Measurements from ENCODE around the gene NSG1. TPM values are rescaled to one million over a fixed set of nuclear protein-coding genes. Genes with fewer than 3 reads are reported as not detected.

The NSG1 gene
- total and polyA plus RNA-seq, 2 of the 8 experiments (the other 6 are each of a cell fraction or from before 2014, with no cell fraction given): 35.7 to 61.4 TPM

DNA sequence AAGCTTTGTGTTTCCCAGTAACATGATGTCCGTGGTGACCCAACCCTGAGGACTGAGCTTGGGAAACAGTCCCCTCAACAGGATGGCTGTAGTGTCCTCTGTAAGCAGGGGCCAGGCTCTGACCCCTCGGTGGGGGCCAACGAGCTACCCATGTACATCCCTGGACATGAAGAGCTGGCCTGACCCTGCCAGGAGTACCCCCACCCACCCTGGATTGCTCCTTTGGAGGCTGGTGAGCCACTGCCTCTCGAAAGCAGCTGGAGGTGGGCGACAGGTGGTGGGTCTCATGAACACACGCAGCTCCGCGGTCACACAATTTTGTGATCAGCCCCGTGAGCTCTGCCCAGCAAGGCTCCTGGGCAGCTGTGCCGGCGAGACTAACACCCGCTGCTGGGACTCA lies 33.5 kb downstream of the NSG1 start:
- 95% methylated on average over 12 of the region's 12 CpGs; no CpG with 5 or more reads in 1 of the 2 experiments for WGBS, 2 experiments (ENCODE audit: extremely low coverage in 1 of 2, insufficient coverage in 1 of 2, insufficient read length in 1 of 2, insufficient replicate concordance in 2 of 2, low coverage in 1 of 2, low lambda C conversion rate in 2 of 2, missing lambda C conversion rate in 1 of 2)
- no peak overlapping the region for H2BK5ac ChIP-seq (ENCODE audit: low read depth, low read length)
- no peak for DNase-seq (ENCODE audit: low read depth in 1 of 2, low spot score in 2 of 2)
- peaks cover 3 to 19% (median 13%) of the 10 kb centered on the region in 4 experiments; a peak in 6 of 8 replicates for H3K36me3 ChIP-seq (ENCODE audit: control insufficient read depth in 2 of 4, insufficient read depth in 4 of 4, low read length in 3 of 4)
- no peak overlapping the region for H3K18ac ChIP-seq (ENCODE audit: extremely low read depth, low read length)
- no peak overlapping the region for H3K4me3 ChIP-seq (ENCODE audit: extremely low read depth in 1 of 4, insufficient read depth in 2 of 4, low read depth in 3 of 4, low read length in 4 of 4)
- H3K27me3 ChIP-seq (replicated peaks in 1 of 4; ENCODE audit: control insufficient read depth in 3 of 4, extremely low read depth in 1 of 4, insufficient read depth in 3 of 4, low read length in 3 of 4): no peaks in the 10 kb centered on the region
- H3K23ac ChIP-seq (ENCODE audit: insufficient read length): no peak overlapping the region
- no peak overlapping the region for H3K9ac ChIP-seq (replicated peaks in 1 of 4; ENCODE audit: extremely low read depth in 1 of 4, low read depth in 3 of 4, low read length in 3 of 4)
- no peak overlapping the region for H2AK5ac ChIP-seq (ENCODE audit: low read depth, low read length)
- no peaks in the 10 kb centered on the region for H3K23me2 ChIP-seq (ENCODE audit: low read depth, low read length)
- no peak overlapping the region for H2BK120ac ChIP-seq (replicated peaks; ENCODE audit: low read depth, low read length)
- H4K5ac ChIP-seq (ENCODE audit: insufficient read length, low read depth, low read length): no peak overlapping the region
- H2BK20ac ChIP-seq (ENCODE audit: low read length): no peak overlapping the region
- H2BK15ac ChIP-seq (ENCODE audit: low read length): no peak overlapping the region
- peaks cover 3 to 4% of the 10 kb centered on the region in 2 experiments; a peak in 2 of 4 replicates for H3K9me3 ChIP-seq (ENCODE audit: insufficient read depth in 2 of 2, low read depth in 1 of 2, low read length in 1 of 2)
- H2AFZ ChIP-seq (ENCODE audit: low read length): no peak overlapping the region
- no peak overlapping the region for H3K56ac ChIP-seq (replicated peaks; ENCODE audit: insufficient read length, low read depth, low read length)
- H3K79me1 ChIP-seq (ENCODE audit: low read depth, low read length): no peaks in the 10 kb centered on the region; the same call in 1 of the 2 replicates
- no peak overlapping the region for H3K27ac ChIP-seq (ENCODE audit: low read depth, low read length)
- no peak for FAIRE-seq
- H3K4ac ChIP-seq (replicated peaks; ENCODE audit: insufficient read length, low read depth, low read length): no peak overlapping the region
- no peak overlapping the region for H3K14ac ChIP-seq (ENCODE audit: insufficient read length)
- H4K8ac ChIP-seq (ENCODE audit: extremely low read depth, insufficient read depth, low read length): no peak overlapping the region
- CTCF ChIA-PET (ENCODE audit: partially characterized antibody): interaction anchor here (1.3 to 2.1 kb wide), 3 partner anchors 10 to 12 kb away, joined by 3 to 22 read pairs (median 5); no protein-coding TSS in a partner anchor
- no peak overlapping the region for H3K4me2 ChIP-seq (ENCODE audit: insufficient read depth in 1 of 2, low read depth in 2 of 2, low read length in 2 of 2)
- H3K4me1 ChIP-seq (replicated peaks in 1 of 4; ENCODE audit: control insufficient read depth in 3 of 4, insufficient read depth in 4 of 4, low read length in 3 of 4): peaks cover 7 to 25% (median 16%) of the 10 kb centered on the region in 4 experiments
- H3K79me2 ChIP-seq (ENCODE audit: control insufficient read depth in 1 of 2, insufficient read depth in 2 of 2, low read length in 2 of 2): no peaks in the 10 kb centered on the region
- no peak overlapping the region for H2BK12ac ChIP-seq (ENCODE audit: low read depth, low read length)
- no peak overlapping the region for H4K91ac ChIP-seq (replicated peaks; ENCODE audit: insufficient read length, low read length)
- POLR2A ChIA-PET (ENCODE audit: partially characterized antibody): no interaction called here
- peaks cover 0 to 3% of the 10 kb centered on the region in 2 experiments for H4K20me1 ChIP-seq (replicated peaks in 1 of 2; ENCODE audit: control insufficient read depth in 1 of 2, insufficient read depth in 2 of 2, low read length in 2 of 2)
- TF ChIP-seq EGR1 (IDR thresholded peaks at IDR 0.05; ENCODE audit: borderline replicate concordance, low read depth, low read length) (no peak), SAP30 (IDR thresholded peaks at IDR 0.05; ENCODE audit: insufficient read depth, insufficient replicate concordance, low read length) (no peak), ATF2 (IDR thresholded peaks at IDR 0.05; ENCODE audit: low read length) (no peak), SP4 (IDR thresholded peaks at IDR 0.05; ENCODE audit: low read length) (no peak), SRF (IDR thresholded peaks at IDR 0.05; ENCODE audit: low read depth, low read length) (no peak), RFX5 (IDR thresholded peaks at IDR 0.05; ENCODE audit: borderline replicate concordance, low read depth, low read length) (no peak), ASH2L (IDR thresholded peaks at IDR 0.05; ENCODE audit: low read length) (no peak), TEAD4 (IDR thresholded peaks at IDR 0.05; ENCODE audit: low read depth, low read length) (no peak)
- TF ChIP-seq, protein P1, sequence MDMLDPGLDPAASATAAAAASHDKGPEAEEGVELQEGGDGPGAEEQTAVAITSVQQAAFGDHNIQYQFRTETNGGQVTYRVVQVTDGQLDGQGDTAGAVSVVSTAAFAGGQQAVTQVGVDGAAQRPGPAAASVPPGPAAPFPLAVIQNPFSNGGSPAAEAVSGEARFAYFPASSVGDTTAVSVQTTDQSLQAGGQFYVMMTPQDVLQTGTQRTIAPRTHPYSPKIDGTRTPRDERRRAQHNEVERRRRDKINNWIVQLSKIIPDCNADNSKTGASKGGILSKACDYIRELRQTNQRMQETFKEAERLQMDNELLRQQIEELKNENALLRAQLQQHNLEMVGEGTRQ (IDR thresholded peaks at IDR 0.05; ENCODE audit: low read length): no peak
- TF ChIP-seq, protein P2, sequence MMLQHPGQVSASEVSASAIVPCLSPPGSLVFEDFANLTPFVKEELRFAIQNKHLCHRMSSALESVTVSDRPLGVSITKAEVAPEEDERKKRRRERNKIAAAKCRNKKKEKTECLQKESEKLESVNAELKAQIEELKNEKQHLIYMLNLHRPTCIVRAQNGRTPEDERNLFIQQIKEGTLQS (IDR thresholded peaks at IDR 0.05; ENCODE audit: insufficient read depth, low read depth, low read length): no peak

Data from H1 (cell line).